Neural progenitor cell (in vitro differentiated cells): ENCODE data around the gene AXL. TPM values are rescaled to one million over a fixed set of nuclear protein-coding genes. Genes with fewer than 3 reads are reported as not detected.

Source experiments
- DNase-seq: peaks from one replicate; pipeline ENCODE4 v3.0.0-alpha.2; 2016; ENCODE audit warnings: low spot score
- H2AFZ ChIP-seq: fragments of 200-600 bp; sonication (generic); replicated peaks from 2 replicates; pipeline ENCODE4 v1.6.1; 2016; ENCODE audit warnings: antibody characterized with exemption
- H3F3A ChIP-seq: fragments of 200-600 bp; sonication (generic); 2 replicates; pipeline ENCODE4 v1.6.1; 2016; ENCODE audit warnings: antibody characterized with exemption, low read depth
- H3K27ac ChIP-seq: fragments of 200-600 bp; sonication (generic); 2 replicates; pipeline ENCODE4 v1.5.1; 2016; ENCODE audit warnings: mild to moderate bottlenecking
- H3K27me3 ChIP-seq: fragments of 200-600 bp; sonication (generic); 2 replicates; pipeline ENCODE4 v1.6.1; 2016; ENCODE audit warnings: mild to moderate bottlenecking, moderate library complexity
- H3K36me3 ChIP-seq: fragments of 200-600 bp; sonication (generic); 2 replicates; pipeline ENCODE4 v1.5.1; 2016
- H3K4me1 ChIP-seq: fragments of 200-600 bp; sonication (generic); 2 replicates; pipeline ENCODE4 v1.6.1; 2016; ENCODE audit warnings: mixed run types
- H3K4me2 ChIP-seq: fragments of 200-600 bp; sonication (generic); 2 replicates; pipeline ENCODE4 v1.6.1; 2016
- H3K4me3 ChIP-seq: fragments of 200-600 bp; sonication (generic); 2 replicates; pipeline ENCODE4 v1.5.1; 2016
- H3K79me2 ChIP-seq: fragments of 200-600 bp; sonication (generic); 2 replicates; pipeline ENCODE4 v1.6.1; 2016; ENCODE audit warnings: low read depth
- H3K9ac ChIP-seq: fragments of 200-600 bp; sonication (generic); 2 replicates; pipeline ENCODE4 v1.6.1; 2016
- H3K9me3 ChIP-seq: fragments of 200-600 bp; sonication (generic); 2 replicates; pipeline ENCODE4 v1.5.1; 2016; ENCODE audit warnings: low read depth
- H4K20me1 ChIP-seq: fragments of 200-600 bp; sonication (generic); 2 replicates; pipeline ENCODE4 v1.6.1; 2016; ENCODE audit warnings: low read depth
- H3K27ac Mint-ChIP-seq: 3 replicates; pipeline ENCODE4 v1.8.0; 2021; ENCODE audit warnings: mixed read lengths
- H3K27me3 Mint-ChIP-seq: 2 replicates; pipeline ENCODE4 v1.8.0; 2022; ENCODE audit warnings: low read depth, mild to moderate bottlenecking, inconsistent platforms, moderate library complexity, mixed read lengths; ENCODE audit not compliant: insufficient read depth
- H3K36me3 Mint-ChIP-seq: 3 replicates; pipeline ENCODE4 v1.8.0; 2021; ENCODE audit warnings: mixed read lengths
- H3K4me1 Mint-ChIP-seq: 3 replicates; pipeline ENCODE4 v1.8.0; 2021; ENCODE audit warnings: mixed read lengths
- H3K4me3 Mint-ChIP-seq: 3 replicates; pipeline ENCODE4 v1.8.0; 2021; ENCODE audit warnings: mild to moderate bottlenecking, moderate library complexity, mixed read lengths
- H3K9me3 Mint-ChIP-seq: 3 replicates; pipeline ENCODE4 v1.8.0; 2020; ENCODE audit warnings: mixed read lengths
- CTCF ChIP-seq: fragments of 200-600 bp; sonication (generic); IDR thresholded peaks from 2 replicates; pipeline ENCODE4 v1.5.1; 2017; ENCODE audit warnings: antibody characterized with exemption, mild to moderate bottlenecking
- EZH2 ChIP-seq: fragments of 200-600 bp; sonication (generic); IDR thresholded peaks from 2 replicates; pipeline ENCODE4 v1.6.1; 2017; ENCODE audit warnings: antibody characterized with exemption, mild to moderate bottlenecking, moderate library complexity
- EZH2phosphoT487 ChIP-seq: fragments of 200-600 bp; sonication (generic); IDR thresholded peaks from 2 replicates; pipeline ENCODE4 v1.6.1; 2017; ENCODE audit warnings: antibody characterized with exemption
- total RNA-seq: library from RNA; depleted of rRNA; stranded (reverse); fragments of >200 nt; gene quantifications from 2 replicates; pipeline ENCODE4 v1.2.3, GENCODE V29; 2015; ENCODE audit warnings: low replicate concordance

AXL gene
- total RNA-seq, 1 donor from 2014 or later: 24.7 TPM

- no peak overlapping the region for H2AFZ ChIP-seq
- H3K79me2 ChIP-seq: no peaks in the 10 kb centered on the region
Observed at GRCh38 chr19:41234512-41235168, 15.6 kb downstream of the AXL start.

GRCh38 chr19:41235480-41235879 is 16.5 kb downstream of the AXL start:
- H3K4me1 ChIP-seq: no peaks in the 10 kb centered on the region
- H3K27ac ChIP-seq: no peak overlapping the region
- no peak overlapping the region for H3K4me3 Mint-ChIP-seq
- H3K27ac Mint-ChIP-seq: no peak overlapping the region
- no peaks in the 10 kb centered on the region for H3K27me3 Mint-ChIP-seq
- no peaks in the 10 kb centered on the region for H3K9me3 ChIP-seq
- no peaks in the 10 kb centered on the region for H3K27me3 ChIP-seq
- TF ChIP-seq CTCF (no peak), EZH2phosphoT487 (no peak), EZH2 (no peak)
- H3K36me3 ChIP-seq: no peaks in the 10 kb centered on the region
- H2AFZ ChIP-seq: no peak overlapping the region
- no peaks in the 10 kb centered on the region for H3K9me3 Mint-ChIP-seq
- H4K20me1 ChIP-seq: no peaks in the 10 kb centered on the region
- no peaks in the 10 kb centered on the region for H3F3A ChIP-seq
- no peaks in the 10 kb centered on the region for H3K36me3 Mint-ChIP-seq
- H3K4me3 ChIP-seq: no peak overlapping the region
- H3K9ac ChIP-seq: no peak overlapping the region
- no peaks in the 10 kb centered on the region for H3K79me2 ChIP-seq
- H3K4me1 Mint-ChIP-seq: no peaks in the 10 kb centered on the region
- DNase-seq: no peak
- H3K4me2 ChIP-seq: no peak overlapping the region

More at GRCh38 chr19:41234512-41235168, 15.6 kb downstream of the AXL start:
- Histone ChIP-seq H3K4me2 (no peak overlapping the region), H3K4me3 (no peak overlapping the region), H3K9me3 (no peaks in the 10 kb centered on the region), H3K9ac (no peak overlapping the region), H3K4me1 (no peaks in the 10 kb centered on the region), H3K27me3 (no peaks in the 10 kb centered on the region), H3F3A (no peaks in the 10 kb centered on the region), H3K27ac (no peak overlapping the region), H3K36me3 (no peaks in the 10 kb centered on the region), H4K20me1 (no peaks in the 10 kb centered on the region)
- Mint-ChIP-seq H3K4me3 (no peak overlapping the region), H3K9me3 (no peaks in the 10 kb centered on the region), H3K36me3 (no peaks in the 10 kb centered on the region), H3K27ac (no peak overlapping the region), H3K4me1 (no peaks in the 10 kb centered on the region), H3K27me3 (no peaks in the 10 kb centered on the region)
- DNase-seq: no peak
- TF ChIP-seq CTCF (no peak), EZH2phosphoT487 (no peak), EZH2 (no peak)

- no peak overlapping the region for H3K27ac Mint-ChIP-seq
- H3K9me3 Mint-ChIP-seq: no peaks in the 10 kb centered on the region
- H3K4me1 ChIP-seq: no peaks in the 10 kb centered on the region
- H3K4me3 ChIP-seq: no peak overlapping the region
- no peaks in the 10 kb centered on the region for H3K27me3 Mint-ChIP-seq
- H3F3A ChIP-seq: no peaks in the 10 kb centered on the region
- H3K27me3 ChIP-seq: no peaks in the 10 kb centered on the region
- H2AFZ ChIP-seq: no peak overlapping the region
- H3K79me2 ChIP-seq: no peaks in the 10 kb centered on the region
- H3K9ac ChIP-seq: no peak overlapping the region
- no peaks in the 10 kb centered on the region for H4K20me1 ChIP-seq
- TF ChIP-seq CTCF (no peak), EZH2 (no peak), EZH2phosphoT487 (no peak)
- DNase-seq: no peak
- H3K4me2 ChIP-seq: no peak overlapping the region
- H3K27ac ChIP-seq: no peak overlapping the region
- no peaks in the 10 kb centered on the region for H3K36me3 ChIP-seq
- H3K4me1 Mint-ChIP-seq: no peaks in the 10 kb centered on the region
- H3K4me3 Mint-ChIP-seq: no peak overlapping the region
- no peaks in the 10 kb centered on the region for H3K36me3 Mint-ChIP-seq
- H3K9me3 ChIP-seq: no peaks in the 10 kb centered on the region
Observed at GRCh38 chr19:41238244-41238643, 19.2 kb downstream of the AXL start.
